Mucosa of descending colon (tissue), 3 donors: ENCODE data around the gene ZNF331. TPM values are rescaled to one million over a fixed set of nuclear protein-coding genes. Genes with fewer than 3 reads are reported as not detected.
"Not testable (repeated sequence)": the region's sequence is repeated elsewhere in the genome, so short reads cannot be mapped to it uniquely, and the experiment has no call there.

Experiments used
- ATAC-seq: fragments of 200-7000 bp; cut with Tn5 transposase; one replicate; pipeline ENCODE4 v1.9.1; 2020; ENCODE audit warnings: mild to moderate bottlenecking, moderate library complexity
- DNase-seq, 3 donors: peaks; one replicate each; pipeline ENCODE4 v3.0.0-alpha.2; 2020
- H3K36me3 ChIP-seq: fragments of 200-600 bp; one replicate; pipeline ENCODE4 v1.8.0; 2021; ENCODE audit warnings: low read depth, mild to moderate bottlenecking
- H3K4me1 ChIP-seq: fragments of 200-600 bp; one replicate; pipeline ENCODE4 v1.8.0; 2021; ENCODE audit warnings: low read depth, mild to moderate bottlenecking
- H3K4me3 ChIP-seq: fragments of 200-600 bp; one replicate; pipeline ENCODE4 v1.8.0; 2021; ENCODE audit warnings: mild to moderate bottlenecking
- H3K9me3 ChIP-seq: fragments of 200-600 bp; one replicate; pipeline ENCODE4 v1.8.0; 2021; ENCODE audit warnings: mild to moderate bottlenecking
- intact Hi-C, 2 donors: fragments of 100-400 bp; cut with DNase I in 1 of 2; cut with micrococcal nuclease in 1 of 2; formaldehyde crosslinking; loops; one replicate each; pipeline versions ENCODE4 v1.11.0 to v1.11.1; 2022; cut with DNase I, micrococcal nuclease
- total RNA-seq, 3 donors: library from RNA; stranded (reverse); fragmentation: NEBNext Ultra II Directional in 2 of 3; extraction: Animal tissue kit (Norgen Biotek cat#: 25700) in 2 of 3; gene quantifications; one replicate each; pipeline versions ENCODE4 v1.2.1 to v1.2.4, GENCODE V29; 2021 to 2023
- TF ChIP-seq, protein P1 (sequence below): fragments of 200-600 bp; IDR thresholded peaks from one replicate; pipeline ENCODE4 v1.8.0; 2022; ENCODE audit warnings: antibody characterized with exemption, mild to moderate bottlenecking
- donor health status: DM: no; HTN: no; CAD: no; lungs with moderate emphysema.
- donor health status: DM: no; HTN: no; CAD: no.
- donor health status: DM: no; HTN: yes; CAD: no.

ZNF331 gene
- total RNA-seq, 3 donors from 2014 or later: 4.6 to 18.8 (median 6.1) TPM

GRCh38 chr19:53511357-53511756 is 26.6 kb upstream of the ZNF331 start:
- Histone ChIP-seq H3K4me1 (no peaks in the 10 kb centered on the region), H3K4me3 (no peak overlapping the region), H3K36me3 (no peaks in the 10 kb centered on the region), H3K9me3 (no peaks in the 10 kb centered on the region)
- intact Hi-C loops: no loop called here
- DNase-seq (no peak), ATAC-seq (no peak)
- TF ChIP-seq, protein P1, sequence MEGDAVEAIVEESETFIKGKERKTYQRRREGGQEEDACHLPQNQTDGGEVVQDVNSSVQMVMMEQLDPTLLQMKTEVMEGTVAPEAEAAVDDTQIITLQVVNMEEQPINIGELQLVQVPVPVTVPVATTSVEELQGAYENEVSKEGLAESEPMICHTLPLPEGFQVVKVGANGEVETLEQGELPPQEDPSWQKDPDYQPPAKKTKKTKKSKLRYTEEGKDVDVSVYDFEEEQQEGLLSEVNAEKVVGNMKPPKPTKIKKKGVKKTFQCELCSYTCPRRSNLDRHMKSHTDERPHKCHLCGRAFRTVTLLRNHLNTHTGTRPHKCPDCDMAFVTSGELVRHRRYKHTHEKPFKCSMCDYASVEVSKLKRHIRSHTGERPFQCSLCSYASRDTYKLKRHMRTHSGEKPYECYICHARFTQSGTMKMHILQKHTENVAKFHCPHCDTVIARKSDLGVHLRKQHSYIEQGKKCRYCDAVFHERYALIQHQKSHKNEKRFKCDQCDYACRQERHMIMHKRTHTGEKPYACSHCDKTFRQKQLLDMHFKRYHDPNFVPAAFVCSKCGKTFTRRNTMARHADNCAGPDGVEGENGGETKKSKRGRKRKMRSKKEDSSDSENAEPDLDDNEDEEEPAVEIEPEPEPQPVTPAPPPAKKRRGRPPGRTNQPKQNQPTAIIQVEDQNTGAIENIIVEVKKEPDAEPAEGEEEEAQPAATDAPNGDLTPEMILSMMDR: no peak

DNA sequence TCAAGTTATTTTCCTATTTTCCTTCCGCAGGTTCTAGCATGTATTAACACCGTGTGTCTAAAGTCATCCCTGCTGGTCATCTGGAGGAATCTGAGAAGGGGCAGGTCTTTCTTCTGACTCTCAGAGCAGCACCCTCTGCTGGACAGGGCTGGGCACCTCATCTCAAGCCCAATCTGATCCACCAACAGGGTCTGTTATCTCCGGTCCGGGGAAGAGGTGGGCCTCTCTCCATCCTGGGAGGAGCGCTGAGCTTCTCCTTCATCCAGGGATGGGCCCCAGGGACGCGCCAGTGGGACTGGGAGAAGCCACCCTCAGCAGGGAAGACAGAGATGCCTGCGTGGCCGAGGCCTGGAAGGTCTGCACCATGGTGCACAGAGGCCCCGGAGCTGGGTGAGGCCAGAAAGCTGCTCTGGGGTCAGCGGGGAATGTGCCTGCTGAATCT is 26.0 kb upstream of the ZNF331 start:
- Histone ChIP-seq H3K4me1 (no peaks in the 10 kb centered on the region), H3K9me3 (no peaks in the 10 kb centered on the region), H3K4me3 (no peak overlapping the region), H3K36me3 (no peaks in the 10 kb centered on the region)
- TF ChIP-seq, protein P1: peak; percentile 58
- intact Hi-C loops: no loop called here
- DNase-seq (peak in 2 of 3 donors; percentile 70 to 78), ATAC-seq (peak; percentile 83)

- H3K9me3 ChIP-seq: peaks cover 11% of the 10 kb centered on the region
- H3K36me3 ChIP-seq, intact Hi-C loops, ATAC-seq, H3K4me3 ChIP-seq, DNase-seq, H3K4me1 ChIP-seq: not testable (repeated sequence)
Measured at GRCh38 chr19:53515047-53515446, 22.9 kb upstream of the ZNF331 start.

DNA sequence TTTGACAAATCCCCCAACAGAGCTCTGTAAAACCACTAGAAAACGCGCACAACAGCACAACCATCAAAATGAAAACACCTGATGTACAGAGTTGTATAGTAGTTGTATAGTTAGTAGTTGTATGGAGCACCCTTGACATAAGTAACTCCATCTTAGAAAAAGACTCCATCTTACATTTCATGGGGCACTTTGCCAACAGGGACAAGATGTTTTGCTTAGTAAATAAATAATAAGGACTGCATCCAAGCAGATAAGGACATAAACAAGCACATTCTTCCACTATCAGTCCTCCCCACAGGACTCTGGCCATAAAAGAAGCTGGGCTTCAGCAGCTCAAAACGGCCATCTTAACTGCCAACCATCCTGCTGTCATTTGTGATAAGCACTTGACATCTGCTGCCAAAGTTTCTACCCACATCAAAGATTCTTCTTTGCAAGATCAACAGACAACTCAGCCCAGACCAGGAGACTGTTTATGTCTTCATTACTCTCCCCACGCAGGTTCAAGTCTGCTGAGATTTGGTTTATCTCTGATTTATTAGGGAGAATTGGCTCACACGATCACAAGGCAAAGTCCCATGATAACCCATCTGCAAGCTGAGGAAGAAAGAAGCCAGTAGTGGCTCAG is 20.7 kb upstream of the ZNF331 start:
- TF ChIP-seq, protein P1: no peak
- Histone ChIP-seq H3K4me1 (peaks cover 5% of the 10 kb centered on the region), H3K4me3 (no peak overlapping the region), H3K9me3 (peaks cover 11% of the 10 kb centered on the region), H3K36me3 (no peaks in the 10 kb centered on the region)
- DNase-seq: no peak
- no peak for ATAC-seq
- intact Hi-C loops: no loop called here

- H3K4me3 ChIP-seq: no peak overlapping the region
- peaks cover 11% of the 10 kb centered on the region for H3K9me3 ChIP-seq
- TF ChIP-seq, protein P1: no peak
- ATAC-seq (no peak), DNase-seq (no peak)
- no peaks in the 10 kb centered on the region for H3K36me3 ChIP-seq
- H3K4me1 ChIP-seq: peaks cover 5% of the 10 kb centered on the region
- intact Hi-C loops: no loop called here
Measured at GRCh38 chr19:53518121-53518520, 19.8 kb upstream of the ZNF331 start.

- intact Hi-C loops: no loop called here
- Histone ChIP-seq H3K9me3 (peaks cover 11% of the 10 kb centered on the region), H3K36me3 (no peaks in the 10 kb centered on the region), H3K4me1 (peaks cover 5% of the 10 kb centered on the region), H3K4me3 (no peak overlapping the region)
- no peak for DNase-seq
- TF ChIP-seq, protein P1: no peak
- ATAC-seq: no peak
Measured at GRCh38 chr19:53518716-53519115, 19.2 kb upstream of the ZNF331 start.
